Inflammatory macrophage treated with lipopolysaccharide for 1 hour (primary cell): Measurements from ENCODE around the gene CBX5.
"Not testable (repeated sequence)": the region's sequence is repeated elsewhere in the genome, so short reads cannot be mapped to it uniquely, and the experiment has no call there.

Experiments
- DNase-seq, 2 donors: peaks; one replicate each; pipeline ENCODE4 v3.0.0-alpha.2; 2020 to 2022

The CBX5 gene

GRCh38 chr12:54294152-54294952 lies 14.4 kb upstream of the CBX5 start:
- peak; percentile 40 to 90 for DNase-seq

- DNase-seq: no peak
These were observed 13.0 kb upstream of the CBX5 start for GRCh38 chr12:54292931-54293241.

- DNase-seq: no peak
These were observed 12.4 kb upstream of the CBX5 start for GRCh38 chr12:54292083-54292930.

GRCh38 chr12:54287261-54288157 lies 7.6 kb upstream of the CBX5 start:
- DNase-seq: no peak

GRCh38 chr12:54286042-54287030 lies 6.4 kb upstream of the CBX5 start:
- DNase-seq: no peak

GRCh38 chr12:54285150-54286041 lies 5.5 kb upstream of the CBX5 start:
- DNase-seq: no peak

- DNase-seq: not testable (repeated sequence)
These were observed 4.3 kb upstream of the CBX5 start for GRCh38 chr12:54284070-54284780.

- DNase-seq: no peak
These were observed 3.1 kb upstream of the CBX5 start for GRCh38 chr12:54282949-54283593.

- not testable (repeated sequence) for DNase-seq
These were observed 1.8 kb upstream of the CBX5 start for GRCh38 chr12:54281694-54282093.

GRCh38 chr12:54281261-54281638 lies 1.3 kb upstream of the CBX5 start:
- DNase-seq: not testable (repeated sequence)

- peak; percentile 98 to 100 for DNase-seq
These were observed 742 bp upstream of the CBX5 start, which contains the start of gene HNRNPA1 for GRCh38 chr12:54280468-54281260. Gene HNRNPA1, plus strand, starts transcription at chr12:54280726. Its CDS starts 82 bp downstream, at chr12:54280808.

GRCh38 chr12:54279227-54279631 lies 693 bp downstream of the CBX5 start:
- no peak for DNase-seq

GRCh38 chr12:54277823-54278276 lies 2.1 kb downstream of the CBX5 start:
- DNase-seq: peak; percentile 54 to 59

- DNase-seq: no peak
These were observed 3.6 kb downstream of the CBX5 start for GRCh38 chr12:54276368-54276767.

- no peak for DNase-seq
These were observed 5.9 kb downstream of the CBX5 start for GRCh38 chr12:54273981-54274380.

GRCh38 chr12:54272214-54272613 lies 7.7 kb downstream of the CBX5 start:
- no peak for DNase-seq

GRCh38 chr12:54270345-54270744 lies 9.6 kb downstream of the CBX5 start:
- peak; percentile 27 to 47 for DNase-seq

- DNase-seq: no peak
These were observed 13.1 kb downstream of the CBX5 start for GRCh38 chr12:54266852-54267251.
